GM13977 (cell line): ENCODE data around the gene SMYD2.

Experiments
- DNase-seq: peaks from one replicate; pipeline ENCODE4 v3.0.0; 2012; ENCODE audit warnings: low spot score
- CTCF ChIP-seq: IDR thresholded peaks from 2 replicates; pipeline ENCODE4 v1.5.1; 2012; ENCODE audit warnings: mild to moderate bottlenecking, control low read depth; ENCODE audit not compliant: insufficient read depth; ENCODE audit errors: extremely low read depth, missing control alignments
- in situ Hi-C: fragments of 300-500 bp; cut with MboI; formaldehyde crosslinking; loops from one replicate; pipeline ENCODE4 v1.12.0; 2022; ENCODE audit warnings: low sequenced_read_pairs, low pct_unique_long_range_greater_than_20kb, mixed read lengths, inconsistent platforms; ENCODE audit not compliant: unreplicated experiment

Gene SMYD2

GRCh38 chr1:214280386-214281020, 456 bp upstream of the SMYD2 start:
- no peak for TF ChIP-seq CTCF
- DNase-seq: no peak
- in situ Hi-C loops: no loop called here

GRCh38 chr1:214281720-214282629, 1.0 kb downstream of the SMYD2 start:
- TF ChIP-seq CTCF: no peak
- in situ Hi-C loops: no loop called here
- DNase-seq: no peak

GRCh38 chr1:214282630-214283242, 1.8 kb downstream of the SMYD2 start:
- TF ChIP-seq CTCF: no peak
- in situ Hi-C loops: no loop called here
- DNase-seq: no peak

GRCh38 chr1:214285610-214286440, 4.9 kb downstream of the SMYD2 start:
- DNase-seq: no peak
- TF ChIP-seq CTCF: no peak
- in situ Hi-C loops: no loop called here

- TF ChIP-seq CTCF: no peak
- in situ Hi-C loops: no loop called here
- DNase-seq: no peak
Measured at GRCh38 chr1:214287884-214288283, 6.9 kb downstream of the SMYD2 start.
